Neural crest cell (in vitro differentiated cells): ENCODE data around the gene NELL1. TPM values are rescaled to one million over a fixed set of nuclear protein-coding genes. Genes with fewer than 3 reads are reported as not detected.

Source experiments
- DNase-seq: peaks from one replicate; pipeline ENCODE4 v3.0.0; 2021; ENCODE audit warnings: low read depth, mixed read lengths, low spot score
- H3K27ac Mint-ChIP-seq: one replicate; pipeline ENCODE4 v1.8.0; 2021; ENCODE audit warnings: mild to moderate bottlenecking, mixed read lengths; ENCODE audit not compliant: unreplicated experiment
- H3K27me3 Mint-ChIP-seq: 2 replicates; pipeline ENCODE4 v1.8.0; 2021; ENCODE audit warnings: low read depth, mild to moderate bottlenecking, mixed read lengths
- H3K36me3 Mint-ChIP-seq: 2 replicates; pipeline ENCODE4 v1.8.0; 2021; ENCODE audit warnings: low read depth, mild to moderate bottlenecking, mixed read lengths
- H3K4me1 Mint-ChIP-seq: 2 replicates; pipeline ENCODE4 v1.8.0; 2021; ENCODE audit warnings: mixed read lengths
- H3K4me3 Mint-ChIP-seq: one replicate; pipeline ENCODE4 v1.8.0; 2021; ENCODE audit warnings: mild to moderate bottlenecking, mixed read lengths
- H3K9me3 Mint-ChIP-seq: 2 replicates; pipeline ENCODE4 v1.8.0; 2021; ENCODE audit warnings: mixed read lengths
- CTCF ChIP-seq: fragments of 200-600 bp; sonication (generic); conservative IDR thresholded peaks from 2 replicates; pipeline ENCODE4 v1.5.0; 2021; ENCODE audit warnings: antibody characterized with exemption, mild to moderate bottlenecking
- total RNA-seq: library from RNA; stranded (reverse); gene quantifications from 2 replicates; pipeline ENCODE4 v1.2.1, GENCODE V29; 2021

Gene NELL1
- total RNA-seq, 1 donor from 2014 or later: 0.51 TPM

GRCh38 chr11:21198498-21198897 is 529.1 kb downstream of the NELL1 start:
- Mint-ChIP-seq H3K36me3 (peaks cover 7% of the 10 kb centered on the region), H3K27me3 (peaks cover 6% of the 10 kb centered on the region), H3K4me1 (no peaks in the 10 kb centered on the region), H3K9me3 (peaks cover 2% of the 10 kb centered on the region), H3K27ac (no peak overlapping the region), H3K4me3 (no peak overlapping the region)
- no peak for TF ChIP-seq CTCF
- DNase-seq: no peak

- no peak overlapping the region for H3K27ac Mint-ChIP-seq
- no peak overlapping the region for H3K4me3 Mint-ChIP-seq
- peaks cover 14% of the 10 kb centered on the region for H3K4me1 Mint-ChIP-seq
- H3K9me3 Mint-ChIP-seq: peaks cover 3% of the 10 kb centered on the region
- peaks cover 7% of the 10 kb centered on the region for H3K36me3 Mint-ChIP-seq
- no peak for DNase-seq
- no peak for TF ChIP-seq CTCF
- peaks cover 8% of the 10 kb centered on the region for H3K27me3 Mint-ChIP-seq
Measured at GRCh38 chr11:21205205-21205604, 535.8 kb downstream of the NELL1 start.

GRCh38 chr11:21225860-21226259 is 556.5 kb downstream of the NELL1 start:
- Mint-ChIP-seq H3K36me3 (no peaks in the 10 kb centered on the region), H3K4me3 (no peak overlapping the region), H3K4me1 (peaks cover 5% of the 10 kb centered on the region), H3K27ac (no peak overlapping the region), H3K27me3 (no peaks in the 10 kb centered on the region), H3K9me3 (peaks cover 7% of the 10 kb centered on the region)
- no peak for TF ChIP-seq CTCF
- no peak for DNase-seq

GRCh38 chr11:21229224-21229623 is 559.8 kb downstream of the NELL1 start:
- no peak for TF ChIP-seq CTCF
- peaks cover 5% of the 10 kb centered on the region for H3K4me1 Mint-ChIP-seq
- H3K27ac Mint-ChIP-seq: no peak overlapping the region
- no peaks in the 10 kb centered on the region for H3K27me3 Mint-ChIP-seq
- H3K36me3 Mint-ChIP-seq: no peaks in the 10 kb centered on the region
- no peak for DNase-seq
- H3K4me3 Mint-ChIP-seq: no peak overlapping the region
- no peaks in the 10 kb centered on the region for H3K9me3 Mint-ChIP-seq

- no peak for TF ChIP-seq CTCF
- H3K36me3 Mint-ChIP-seq: no peaks in the 10 kb centered on the region
- peaks cover 7% of the 10 kb centered on the region for H3K27me3 Mint-ChIP-seq
- H3K9me3 Mint-ChIP-seq: no peaks in the 10 kb centered on the region
- no peak overlapping the region for H3K27ac Mint-ChIP-seq
- no peak overlapping the region for H3K4me3 Mint-ChIP-seq
- no peak for DNase-seq
- H3K4me1 Mint-ChIP-seq: no peaks in the 10 kb centered on the region
Measured at GRCh38 chr11:21250196-21250595, 580.8 kb downstream of the NELL1 start.

GRCh38 chr11:21254055-21254454 is 584.7 kb downstream of the NELL1 start:
- TF ChIP-seq CTCF: no peak
- H3K4me1 Mint-ChIP-seq: no peaks in the 10 kb centered on the region
- H3K27ac Mint-ChIP-seq: no peak overlapping the region
- no peak overlapping the region for H3K4me3 Mint-ChIP-seq
- peaks cover 10% of the 10 kb centered on the region for H3K27me3 Mint-ChIP-seq
- DNase-seq: no peak
- H3K36me3 Mint-ChIP-seq: no peaks in the 10 kb centered on the region
- H3K9me3 Mint-ChIP-seq: no peaks in the 10 kb centered on the region
